HG03457 (cell line): ENCODE measurements around the gene EPHX1.

Experiments
- ATAC-seq: cut with Tn5 transposase; IDR thresholded peaks from one replicate; pipeline ENCODE4 v1.9.1; 2021; ENCODE audit warnings: moderate number of reproducible peaks; ENCODE audit not compliant: unreplicated experiment

Gene EPHX1

DNA sequence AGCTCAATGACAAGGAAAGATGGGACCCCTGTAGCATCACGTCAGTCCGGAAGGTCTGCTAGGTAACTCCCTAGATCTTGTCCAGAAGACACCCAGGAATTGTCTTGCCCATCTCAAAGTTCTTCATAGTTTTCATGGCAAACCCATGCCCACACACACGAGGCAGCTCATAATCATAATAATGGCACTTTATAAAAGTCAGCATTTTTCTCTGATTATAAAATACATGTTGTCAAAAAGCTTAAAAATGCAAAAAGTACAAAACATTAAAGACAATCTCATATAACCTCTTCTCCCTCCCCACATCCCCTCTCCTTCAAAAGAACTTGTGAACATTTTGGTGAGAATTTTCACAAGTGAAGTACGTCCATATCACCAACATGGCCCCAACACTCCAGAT, 30.8 kb downstream of the EPHX1 start:
- no peak for ATAC-seq

DNA sequence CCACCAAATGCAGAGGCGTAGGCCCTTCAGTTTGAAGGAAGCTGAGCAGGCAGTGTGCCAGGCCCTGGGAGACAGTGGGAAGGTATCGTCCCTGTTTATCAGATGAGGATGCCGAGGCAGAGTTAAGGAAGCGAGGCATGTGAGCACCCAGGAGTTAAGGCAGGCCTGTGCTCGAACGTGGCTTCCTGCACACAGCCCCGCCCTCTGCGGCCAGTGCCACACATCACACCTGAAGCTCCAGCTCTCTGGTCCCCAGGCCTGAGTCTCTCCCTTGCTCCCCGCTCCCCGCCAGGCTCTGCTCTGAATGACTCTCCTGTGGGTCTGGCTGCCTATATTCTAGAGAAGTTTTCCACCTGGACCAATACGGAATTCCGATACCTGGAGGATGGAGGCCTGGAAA, 32.1 kb downstream of the EPHX1 start:
- ATAC-seq: no peak

DNA sequence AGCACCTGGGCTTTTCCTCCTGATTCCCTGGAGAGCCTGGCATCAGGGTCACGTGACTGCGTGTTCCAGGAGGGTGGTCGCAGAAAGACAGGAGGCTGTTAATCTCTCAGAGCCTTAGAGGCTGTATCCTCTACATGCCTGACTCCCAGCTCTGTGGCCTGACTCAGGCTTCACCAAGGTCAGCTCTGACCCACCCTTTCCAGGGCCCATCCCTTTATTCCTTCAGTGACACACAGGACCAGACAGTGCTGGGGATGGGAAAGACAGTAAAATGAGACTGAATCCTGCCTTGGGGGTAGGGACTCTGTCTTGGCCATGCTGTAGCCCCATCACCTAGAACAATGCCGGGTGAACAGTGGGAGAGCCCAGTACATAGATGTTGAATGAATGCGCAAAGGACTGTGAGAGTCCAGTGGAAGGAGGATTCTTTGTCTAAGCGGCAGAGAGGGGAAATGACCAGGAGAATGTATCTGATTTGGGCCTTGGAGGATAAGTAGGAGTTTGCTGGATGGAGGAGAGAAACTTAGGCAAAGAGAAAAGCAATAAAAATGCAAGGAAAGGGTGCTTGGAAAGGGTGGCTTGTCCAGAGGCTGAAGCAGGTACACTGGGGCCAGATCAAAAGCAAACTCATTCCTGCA, 33.0 kb downstream of the EPHX1 start:
- no peak for ATAC-seq

DNA sequence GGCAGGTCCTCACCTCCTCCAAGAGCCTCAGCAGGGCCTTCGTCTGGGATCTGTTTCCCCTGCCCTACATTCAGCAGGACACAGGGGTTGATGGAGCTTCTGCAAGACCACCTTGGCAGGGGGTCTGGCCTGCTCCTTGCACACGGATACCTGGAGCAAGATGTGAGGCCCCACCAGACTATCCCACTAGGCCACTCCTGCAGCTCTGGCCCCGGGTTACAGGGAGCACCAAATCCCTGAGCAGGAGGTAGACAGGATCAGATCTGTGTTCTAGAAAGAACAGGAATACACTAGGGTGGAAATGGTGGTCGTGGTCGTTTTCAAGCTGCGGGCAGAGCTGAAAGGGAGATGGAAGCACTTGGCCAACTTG, 33.5 kb downstream of the EPHX1 start:
- no peak for ATAC-seq

DNA sequence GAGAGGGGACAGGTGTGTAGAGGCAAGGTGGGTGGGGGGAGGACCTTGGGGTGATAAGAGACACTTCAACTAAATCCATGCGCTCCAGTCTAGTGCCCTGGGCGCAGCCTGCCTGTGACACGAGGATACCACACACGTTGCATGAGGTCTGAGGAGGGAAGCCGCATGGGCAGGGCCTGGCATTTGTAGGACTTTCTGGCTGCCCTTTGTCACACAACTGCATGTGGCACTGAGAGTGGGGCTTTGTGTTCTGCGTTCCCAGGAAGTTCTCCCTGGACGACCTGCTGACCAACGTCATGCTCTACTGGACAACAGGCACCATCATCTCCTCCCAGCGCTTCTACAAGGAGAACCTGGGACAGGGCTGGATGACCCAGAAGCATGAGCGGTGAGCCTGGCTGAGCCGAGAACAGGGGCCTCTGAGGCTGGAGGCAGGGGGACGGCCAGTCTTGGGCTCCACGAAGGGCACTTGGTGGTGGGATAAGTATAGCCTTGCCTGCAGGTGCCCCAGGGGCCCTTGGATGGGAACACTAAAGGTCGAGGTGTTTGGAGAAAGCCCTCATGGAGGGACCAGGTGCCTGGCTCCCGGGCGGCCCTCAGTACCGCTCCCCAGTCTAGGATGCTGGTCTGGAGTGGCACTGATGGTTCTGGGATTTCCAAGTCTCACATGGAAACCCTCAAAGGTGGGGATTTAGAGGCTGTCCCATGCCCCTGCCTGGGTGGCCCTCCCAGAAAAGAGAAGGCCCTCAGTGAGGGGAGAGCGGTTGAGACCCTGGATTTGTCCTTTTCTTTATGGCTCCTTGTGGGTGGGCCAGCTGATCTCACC, 34.5 kb downstream of the EPHX1 start:
- ATAC-seq: no peak

DNA sequence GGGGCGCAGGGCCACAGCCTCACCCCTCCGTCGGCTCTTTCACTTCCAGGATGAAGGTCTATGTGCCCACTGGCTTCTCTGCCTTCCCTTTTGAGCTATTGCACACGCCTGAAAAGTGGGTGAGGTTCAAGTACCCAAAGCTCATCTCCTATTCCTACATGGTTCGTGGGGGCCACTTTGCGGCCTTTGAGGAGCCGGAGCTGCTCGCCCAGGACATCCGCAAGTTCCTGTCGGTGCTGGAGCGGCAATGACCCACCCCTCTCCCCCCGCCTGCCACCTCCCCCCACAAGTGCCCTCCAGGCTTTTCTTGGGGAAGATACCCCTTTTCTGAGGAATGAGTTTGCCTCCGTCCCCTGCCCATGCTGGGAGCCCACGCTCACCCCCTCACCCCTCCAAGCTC, 35.2 kb downstream of the EPHX1 start:
- no peak for ATAC-seq

DNA sequence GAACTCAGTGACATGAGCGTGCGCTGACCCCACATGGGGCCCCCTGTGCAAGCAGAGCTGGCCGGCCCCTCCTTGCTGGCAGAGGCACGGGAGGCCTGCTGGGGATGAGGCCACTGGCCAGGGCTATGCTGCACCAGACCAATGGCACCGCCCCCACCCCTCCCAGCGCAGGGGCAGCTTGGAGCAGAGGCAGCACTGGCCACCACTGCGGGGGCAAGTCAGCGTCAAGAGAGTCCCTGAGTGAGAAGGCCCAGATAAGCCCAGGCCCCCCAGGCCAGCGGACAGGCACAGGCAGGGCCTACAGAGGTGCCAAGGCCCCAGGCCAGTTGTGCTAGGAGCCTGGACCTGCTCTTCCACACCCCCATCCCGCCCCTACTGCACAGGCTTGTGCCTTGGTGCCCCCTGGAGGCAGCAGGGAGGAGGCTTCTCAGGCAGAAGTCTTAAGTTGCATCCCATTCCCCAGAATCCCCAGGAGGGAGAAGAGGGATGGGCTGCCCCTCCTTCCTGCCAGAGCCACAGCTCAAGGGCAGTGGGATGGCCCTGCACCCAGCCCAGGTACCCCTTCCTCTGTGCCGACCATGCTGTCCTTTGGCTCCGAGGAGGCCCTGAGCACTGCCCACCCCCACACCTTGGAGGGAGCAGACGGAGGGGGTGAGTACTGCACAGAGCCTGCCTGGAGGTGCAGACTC, 35.8 kb downstream of the EPHX1 start:
- no peak for ATAC-seq

DNA sequence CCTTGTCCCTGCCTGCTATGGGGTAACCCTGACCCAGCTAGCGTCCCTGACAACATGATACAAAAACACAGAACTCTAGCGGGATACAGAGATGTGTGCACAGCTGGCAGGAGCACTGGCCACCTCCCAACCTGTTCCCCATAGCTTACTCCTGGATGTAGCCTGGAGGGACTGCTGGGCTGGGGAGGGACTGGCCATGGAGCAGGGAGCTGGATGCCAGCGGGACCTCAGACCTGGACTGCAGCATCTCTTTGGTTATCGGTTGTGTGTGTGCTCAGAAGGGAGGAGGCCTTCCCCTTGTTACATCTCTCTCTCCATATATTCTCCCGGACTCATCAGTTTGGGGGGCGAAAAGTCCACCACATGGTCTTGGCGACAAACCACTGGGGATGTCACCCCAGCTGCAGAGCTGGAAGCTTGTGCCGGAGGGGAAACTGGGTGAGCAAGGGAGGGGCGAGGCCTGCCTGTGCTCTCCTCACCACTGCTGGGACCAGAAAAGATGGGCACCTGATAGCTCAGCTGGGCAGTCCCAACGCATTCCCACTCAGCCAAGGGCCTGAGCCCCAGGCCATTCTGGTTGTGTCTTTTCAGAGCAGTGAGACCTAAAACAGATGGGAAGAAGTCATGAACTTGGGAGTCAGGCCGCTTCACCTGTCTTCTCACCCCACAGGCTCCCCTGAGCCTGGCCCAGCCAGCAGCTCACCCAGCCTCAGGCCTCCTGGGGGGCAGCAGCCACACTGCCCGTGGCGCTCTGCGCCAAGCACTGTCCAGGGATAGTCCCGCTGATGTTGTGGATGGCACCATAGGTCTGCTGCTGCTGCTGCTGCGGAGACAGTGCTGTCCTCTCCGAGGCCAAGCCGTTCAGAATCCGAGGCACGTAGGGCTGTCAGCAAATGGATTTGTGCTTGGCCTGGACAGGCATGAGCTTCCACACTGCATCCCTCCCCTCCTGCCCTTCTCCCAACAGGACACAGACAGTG, 36.7 kb downstream of the EPHX1 start:
- no peak for ATAC-seq

DNA sequence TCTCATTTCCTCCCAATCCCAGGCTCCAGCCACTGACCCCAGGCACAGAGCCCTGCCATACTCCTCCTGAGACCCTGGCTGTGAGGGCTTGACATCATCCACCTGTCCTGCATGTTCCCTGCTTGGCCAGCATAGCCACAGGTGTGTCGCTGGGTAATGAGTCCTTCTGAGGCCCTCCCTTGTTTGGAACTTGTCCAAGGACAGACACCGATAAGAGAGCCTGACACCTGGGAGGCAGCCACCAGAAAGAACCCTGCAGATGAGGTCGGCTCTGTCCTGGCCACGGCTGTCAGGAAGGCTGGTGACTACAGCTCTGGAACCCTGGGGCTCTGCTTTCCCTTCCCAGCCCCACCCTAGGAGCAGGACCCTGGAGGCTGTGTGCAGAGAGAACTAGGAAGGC, 37.7 kb downstream of the EPHX1 start:
- ATAC-seq: no peak

DNA sequence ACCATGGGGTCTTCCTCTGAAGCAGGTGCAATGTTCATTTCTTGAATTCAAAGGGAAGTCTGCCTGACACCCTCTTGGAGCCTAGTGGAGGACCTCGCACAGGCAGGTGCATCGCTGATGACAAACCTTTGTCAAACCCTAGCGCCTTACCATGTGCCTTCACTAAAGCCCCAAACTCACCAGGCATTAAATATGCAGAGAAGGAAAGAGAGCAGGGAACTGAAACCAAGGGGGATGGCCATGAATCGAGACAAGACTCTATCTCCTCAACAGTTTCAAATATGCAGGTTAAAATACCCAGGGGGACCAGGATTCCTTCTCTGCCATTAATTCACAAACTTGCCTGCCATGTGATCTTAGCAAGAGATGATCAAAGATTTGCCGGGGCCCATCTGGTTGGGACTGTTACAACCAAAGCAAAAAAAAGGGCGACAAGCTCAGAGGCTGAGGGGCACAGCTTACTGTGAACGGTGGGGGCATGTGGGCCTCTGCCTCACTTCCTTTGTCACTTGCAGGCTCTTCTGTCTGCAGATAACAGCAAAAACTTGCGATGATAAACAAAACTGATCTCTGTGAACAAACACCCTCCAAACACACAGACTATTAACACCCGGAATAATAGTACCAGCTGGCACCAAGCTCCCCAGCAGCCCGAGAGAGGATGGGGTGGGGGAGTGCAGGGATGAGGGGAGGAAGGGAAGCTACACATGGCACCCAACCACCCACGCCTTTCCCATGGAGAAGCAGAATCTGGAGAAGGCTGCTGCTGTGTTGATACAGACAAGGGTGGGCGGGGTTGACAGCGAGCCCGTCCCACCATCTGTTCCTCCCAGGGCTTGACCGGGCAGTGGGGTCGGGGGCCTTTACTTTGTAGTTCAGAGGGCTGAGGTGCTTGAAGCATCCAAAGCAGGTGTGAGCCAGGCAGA, 38.4 kb downstream of the EPHX1 start:
- ATAC-seq: peak; percentile 51

DNA sequence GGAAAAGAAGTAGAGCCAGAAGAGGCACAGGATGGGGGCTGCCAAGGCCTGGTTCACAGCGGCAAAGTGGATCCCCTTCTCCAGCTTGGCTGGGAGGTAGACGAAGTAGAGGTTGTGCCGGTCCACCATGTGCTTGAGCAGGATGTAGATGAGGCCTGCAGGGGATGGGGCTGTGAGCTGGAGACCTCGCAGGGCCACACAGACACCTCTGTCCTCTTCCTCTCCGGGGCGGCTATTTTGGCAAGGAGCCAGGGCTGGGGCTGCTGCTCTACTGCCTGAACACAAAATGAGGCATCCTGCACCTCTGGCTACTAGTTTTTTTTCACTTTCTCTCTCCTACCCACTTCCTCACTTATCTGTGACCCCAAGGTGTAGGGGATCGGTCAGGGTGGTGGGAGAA, 40.0 kb downstream of the EPHX1 start:
- no peak for ATAC-seq

DNA sequence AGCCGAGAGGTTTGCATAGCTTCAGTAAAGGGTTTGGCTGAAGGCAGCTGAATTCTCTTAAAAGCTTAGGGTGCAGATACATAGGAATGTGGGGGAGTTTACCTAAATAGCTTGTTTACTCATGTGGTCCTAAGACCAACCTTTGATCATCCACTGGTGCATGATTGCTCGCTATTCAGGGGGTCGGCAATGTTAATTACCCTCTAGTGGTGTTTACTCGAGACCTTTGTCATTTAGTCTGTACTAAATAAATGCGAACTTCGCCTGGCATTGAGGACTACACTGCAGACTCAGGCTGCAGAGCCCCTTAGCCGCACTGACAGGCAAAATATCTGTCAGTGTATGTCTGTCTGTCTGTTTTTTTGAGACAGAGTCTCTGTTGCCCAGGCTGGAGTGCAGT, 40.4 kb downstream of the EPHX1 start:
- ATAC-seq: no peak

DNA sequence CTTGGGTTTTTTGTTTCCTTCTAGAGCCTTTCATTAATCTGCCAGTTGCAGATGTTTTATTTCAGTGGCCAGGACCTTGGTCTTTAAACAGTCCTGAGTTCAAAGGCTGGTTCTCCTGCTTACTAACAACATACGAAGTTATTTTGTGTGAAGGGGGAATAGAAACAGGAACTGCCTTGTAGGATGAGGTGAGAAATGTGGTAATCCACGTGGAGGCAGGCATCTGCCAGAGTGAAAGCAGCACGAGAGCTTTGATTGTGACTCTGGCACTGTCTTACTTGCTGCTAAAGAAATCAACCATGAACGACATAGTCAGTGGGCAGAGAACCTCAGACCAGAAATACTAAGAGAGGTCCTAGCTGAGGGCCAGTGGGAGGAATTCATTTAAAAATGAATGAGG, 41.9 kb downstream of the EPHX1 start:
- no peak for ATAC-seq

DNA sequence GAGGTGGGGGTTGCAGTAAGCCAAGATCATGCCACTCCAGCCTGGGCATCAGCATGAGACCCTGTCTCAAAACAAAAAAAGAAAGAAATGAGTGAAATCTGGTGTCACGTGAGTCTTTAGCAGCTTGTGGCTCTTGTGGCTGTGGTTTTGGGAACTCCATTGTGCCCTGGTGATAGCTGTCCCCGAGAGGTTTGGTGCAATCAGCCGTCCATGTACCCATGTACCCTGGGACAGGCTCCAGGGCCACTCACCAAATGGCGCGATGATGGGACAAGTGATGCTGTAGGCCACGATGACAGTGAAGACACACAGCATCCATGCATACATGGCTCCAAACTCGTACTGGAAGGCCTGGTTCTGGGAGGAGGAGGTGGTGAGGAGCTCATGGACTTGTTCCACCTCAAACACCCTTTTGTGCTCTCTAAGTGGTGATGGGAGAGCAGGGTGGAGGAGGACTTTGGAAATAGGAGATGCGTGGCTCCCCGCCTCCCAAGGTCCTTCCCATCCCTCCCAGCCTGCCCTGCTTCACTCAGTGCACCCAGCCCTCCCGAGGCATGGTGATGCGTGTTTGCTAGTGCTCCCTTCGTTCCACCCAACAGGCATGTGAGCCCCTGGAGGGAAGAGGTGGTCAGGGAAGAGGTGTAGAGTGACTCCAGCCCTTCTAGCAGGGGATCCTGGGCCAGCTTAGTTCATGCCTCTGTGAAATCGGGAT, 42.6 kb downstream of the EPHX1 start:
- ATAC-seq: no peak

DNA sequence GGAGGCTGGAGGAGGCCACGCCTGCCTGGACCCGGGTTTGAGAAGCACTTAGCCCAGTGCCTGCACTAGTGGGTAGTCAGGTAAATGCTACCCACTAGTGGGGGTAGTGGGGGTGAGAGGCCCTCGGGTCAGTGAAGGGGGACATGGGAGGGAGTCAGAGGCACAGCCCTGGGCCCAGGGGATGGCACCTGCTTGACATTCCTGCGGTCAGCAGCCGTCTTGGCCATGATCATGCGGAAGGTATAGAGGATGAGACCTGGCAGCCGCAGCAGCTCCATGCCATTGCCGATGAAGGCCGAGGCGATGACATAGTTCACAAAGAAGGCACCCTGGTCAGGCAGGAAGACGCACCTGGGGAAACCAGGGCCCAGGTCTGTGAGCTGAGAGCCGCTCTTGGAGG, 43.5 kb downstream of the EPHX1 start:
- ATAC-seq: no peak

DNA sequence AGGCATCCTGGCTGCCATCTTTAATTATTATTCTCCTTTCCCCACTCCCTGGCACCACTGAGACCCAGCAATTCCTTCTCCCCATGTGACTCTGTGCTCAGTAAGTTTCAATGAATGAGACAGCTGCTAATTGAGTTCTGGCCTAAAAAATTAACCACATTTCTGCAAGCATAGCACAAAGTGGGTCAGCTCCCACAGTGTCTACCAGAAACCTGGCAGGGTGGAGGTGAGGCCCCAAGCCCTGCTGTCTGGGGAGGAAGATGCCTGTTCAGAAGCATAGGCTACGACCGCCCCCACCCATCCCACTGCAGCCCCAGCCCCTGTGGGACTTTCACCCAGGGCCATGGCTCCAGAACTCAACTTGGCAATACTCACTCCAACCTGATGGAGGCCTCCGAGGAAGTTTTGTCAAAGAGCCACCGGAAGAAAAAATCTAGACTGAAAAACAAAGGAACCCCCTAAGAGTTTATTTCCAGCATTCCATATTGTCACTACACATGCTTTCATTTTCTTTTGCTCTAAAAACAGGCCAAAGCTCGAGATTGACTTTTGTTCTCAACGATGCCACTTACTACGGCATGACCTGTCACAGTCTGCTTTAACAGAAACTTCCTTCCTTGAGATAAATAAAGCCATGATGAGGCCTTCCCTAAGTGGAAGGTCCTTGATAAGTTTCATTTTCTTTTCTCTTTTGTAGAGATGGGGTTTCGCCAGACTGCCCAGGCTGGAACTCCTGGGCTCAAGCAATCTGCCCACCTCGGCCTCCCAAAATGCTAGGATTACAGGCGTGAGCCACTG, 45.8 kb downstream of the EPHX1 start:
- ATAC-seq: no peak

DNA sequence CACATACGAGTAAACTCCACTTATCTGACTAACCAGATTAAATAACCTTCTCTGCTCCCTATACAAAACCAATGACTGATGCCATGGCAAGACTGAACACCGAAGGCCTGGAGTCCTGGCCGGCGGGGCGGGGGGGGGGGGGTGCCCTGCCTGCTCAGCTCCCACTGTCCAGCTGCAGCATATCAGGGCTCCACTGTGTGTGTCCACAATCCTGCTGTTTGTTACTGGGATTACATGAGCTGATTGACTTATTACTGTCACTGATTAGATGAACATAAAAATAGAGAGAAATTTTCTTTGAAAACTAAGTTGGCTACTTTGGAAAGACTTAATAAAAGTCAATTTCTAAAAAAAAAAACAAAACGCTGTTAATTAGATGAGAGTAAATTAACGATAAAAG, 47.3 kb downstream of the EPHX1 start:
- no peak for ATAC-seq

DNA sequence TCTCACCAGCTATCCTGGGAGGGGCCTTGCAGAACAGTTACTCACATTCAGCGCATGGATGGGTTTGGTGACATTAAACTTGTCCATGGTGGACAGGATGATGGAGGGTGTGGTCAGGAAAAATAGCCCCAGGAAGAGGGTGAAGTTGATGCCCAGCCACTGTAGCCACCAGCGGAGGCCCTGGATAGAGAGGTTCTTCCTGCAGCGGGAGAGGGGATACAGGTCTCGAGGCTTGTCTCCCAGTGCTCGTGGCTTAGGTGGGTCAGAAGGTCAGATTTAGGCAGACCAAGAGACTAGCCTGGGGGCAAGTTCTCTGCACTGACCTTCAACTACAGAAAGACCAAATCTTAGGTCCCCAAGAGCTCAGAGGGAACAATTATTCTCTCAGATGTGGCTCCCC, 49.2 kb downstream of the EPHX1 start:
- ATAC-seq: no peak

DNA sequence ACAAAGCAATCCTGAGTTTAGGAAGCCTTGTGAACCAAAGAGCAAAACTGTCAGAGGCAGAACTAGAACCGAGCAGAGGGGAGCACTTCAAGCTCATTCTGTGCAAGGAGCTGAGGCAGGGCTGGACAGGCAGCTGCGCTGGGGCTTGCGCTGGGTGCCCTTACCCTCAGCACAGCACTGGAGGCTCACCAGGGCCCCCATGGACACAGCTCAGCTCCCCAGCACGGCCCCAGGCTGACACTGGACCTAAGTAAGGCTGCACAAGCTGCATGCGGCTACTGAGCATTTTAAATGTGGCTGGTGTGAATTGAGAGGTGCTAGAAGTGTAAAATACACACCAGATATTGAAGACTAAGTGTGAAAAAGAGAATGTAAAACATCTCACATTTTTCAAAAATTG, 50.2 kb downstream of the EPHX1 start:
- no peak for ATAC-seq
